Measurements from ENCODE around the gene TDP2.
"Not testable (repeated sequence)": the region's sequence is repeated elsewhere in the genome, so short reads cannot be mapped to it uniquely, and the experiment has no call there.

The TDP2 gene

DNA sequence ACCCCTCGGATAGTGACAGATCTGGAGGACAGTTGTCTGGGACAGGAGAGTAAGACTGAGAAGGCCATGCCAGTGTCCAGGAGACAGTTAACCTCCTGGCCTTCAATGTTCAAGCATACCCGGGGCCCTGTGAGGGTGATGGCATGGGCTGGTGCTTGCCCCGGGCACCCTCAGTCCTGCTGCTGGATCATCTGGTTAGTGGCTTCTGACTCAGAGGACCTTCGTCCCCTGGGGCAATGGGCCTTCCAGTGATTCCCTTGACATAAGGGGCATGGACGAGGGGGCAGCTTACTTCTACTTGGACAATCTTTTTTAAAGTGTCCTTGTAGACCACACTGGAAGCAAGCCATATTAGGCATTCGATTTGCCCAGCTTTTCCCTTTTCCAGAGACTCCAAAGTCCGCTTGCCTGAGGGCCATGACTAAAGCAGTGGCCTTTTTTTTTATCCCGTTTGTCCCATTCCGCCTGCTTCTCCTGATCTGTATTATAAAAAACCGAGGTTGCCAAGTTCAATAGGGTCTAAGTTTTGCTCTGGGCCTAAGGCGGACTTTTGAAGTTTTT, 12.2 kb upstream of the TDP2 start:
- not testable (repeated sequence) for DNase-seq

DNA sequence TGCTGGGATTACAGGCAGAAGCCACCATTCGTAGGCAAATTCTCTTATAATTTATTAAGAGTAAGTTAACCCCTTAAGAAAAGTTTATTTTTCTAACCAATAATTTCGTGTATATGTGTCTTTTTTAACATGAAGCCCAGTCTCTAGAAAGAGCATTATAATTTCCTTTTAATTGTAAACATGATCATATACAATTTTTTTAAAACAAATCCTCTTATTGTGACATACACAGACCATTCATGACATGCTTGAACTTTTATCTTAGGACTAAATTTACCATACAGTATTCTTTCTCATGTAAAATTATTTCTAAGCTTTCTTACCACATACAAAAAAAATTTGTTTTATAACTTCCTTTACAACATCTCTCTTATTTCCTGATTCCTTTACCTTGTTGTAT, 6.9 kb upstream of the TDP2 start:
- DNase-seq: no peak

DNA sequence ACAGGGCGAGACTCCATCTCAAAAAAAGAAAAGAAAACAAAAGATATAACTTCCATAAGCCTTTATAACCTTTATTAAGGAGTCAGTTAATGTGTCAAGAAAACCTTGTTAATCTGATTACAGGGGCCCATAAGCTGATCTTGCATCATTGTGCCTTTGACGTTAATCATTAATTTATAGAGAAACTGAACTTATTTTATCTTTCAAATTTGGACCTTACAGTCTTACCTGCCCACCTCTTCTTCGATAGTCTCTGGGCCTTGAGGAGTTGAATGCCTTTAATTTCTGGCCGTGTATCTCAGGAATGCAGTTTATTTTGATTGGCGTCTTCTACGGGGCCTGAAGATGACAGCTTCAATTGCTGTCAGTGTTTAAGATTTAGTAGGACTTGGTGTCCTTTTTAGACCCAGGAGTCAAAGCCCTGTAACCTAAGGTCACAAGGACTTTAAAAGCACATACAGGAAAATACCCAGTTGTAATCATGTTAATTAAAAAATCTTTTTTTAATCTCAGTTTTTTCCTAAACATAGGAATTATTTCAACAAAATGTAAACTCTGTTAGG, 6.0 kb upstream of the TDP2 start:
- DNase-seq: no peak

DNA sequence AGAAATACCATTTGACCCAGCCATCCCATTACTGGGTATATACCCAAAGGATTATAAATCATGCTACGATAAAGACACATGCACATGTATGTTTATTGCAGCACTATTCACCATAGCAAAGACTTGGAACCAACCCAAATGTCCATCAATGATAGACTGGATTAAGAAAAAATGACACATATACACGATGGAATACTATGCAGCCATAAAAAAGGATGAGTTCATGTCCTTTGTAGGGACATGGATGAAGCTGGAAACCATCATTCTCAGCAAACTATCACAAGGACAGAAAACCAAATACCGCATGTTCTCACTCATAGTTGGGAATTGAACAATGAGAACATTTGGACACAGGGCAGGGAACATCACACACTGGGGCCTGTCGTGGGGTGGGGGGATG, 4.4 kb upstream of the TDP2 start:
- not testable (repeated sequence) for DNase-seq

DNA sequence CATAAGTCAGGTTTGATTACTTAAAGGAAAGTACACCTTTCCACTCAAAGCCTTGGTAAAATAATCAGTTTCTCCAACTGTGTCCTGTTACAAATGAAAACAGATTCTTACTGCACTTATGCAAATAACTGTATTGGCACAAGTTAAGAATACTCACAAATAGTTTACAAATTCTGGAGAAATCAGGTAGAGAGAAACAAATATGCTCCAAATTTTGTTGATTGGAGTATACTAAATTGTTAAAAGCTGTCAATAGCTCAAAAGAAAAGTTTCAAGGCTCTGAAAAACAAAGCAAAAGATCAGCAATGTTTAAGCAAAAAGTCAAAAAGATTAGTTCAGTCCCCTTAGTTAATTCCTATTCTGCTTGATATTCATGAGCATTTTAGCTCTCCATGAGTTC, 3.8 kb upstream of the TDP2 start:
- not testable (repeated sequence) for DNase-seq

DNA sequence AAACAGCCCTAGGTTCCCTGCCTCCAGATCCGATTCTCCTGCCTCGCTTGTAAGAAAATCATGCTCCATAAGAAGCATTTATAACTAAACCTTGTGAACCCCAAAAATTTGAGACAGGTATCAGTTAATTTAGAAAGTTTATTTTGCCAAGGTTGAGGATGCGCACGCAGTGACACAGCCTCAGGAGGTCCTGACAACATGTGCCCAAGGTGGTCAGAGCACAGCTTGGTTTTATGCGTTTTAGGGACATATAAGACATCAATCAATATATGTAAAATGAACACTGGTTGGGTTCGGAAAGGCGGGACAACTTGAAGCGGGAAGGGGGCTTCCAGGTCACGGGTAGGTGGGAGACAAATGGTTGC, 2.3 kb upstream of the TDP2 start:
- no peak for DNase-seq

DNA sequence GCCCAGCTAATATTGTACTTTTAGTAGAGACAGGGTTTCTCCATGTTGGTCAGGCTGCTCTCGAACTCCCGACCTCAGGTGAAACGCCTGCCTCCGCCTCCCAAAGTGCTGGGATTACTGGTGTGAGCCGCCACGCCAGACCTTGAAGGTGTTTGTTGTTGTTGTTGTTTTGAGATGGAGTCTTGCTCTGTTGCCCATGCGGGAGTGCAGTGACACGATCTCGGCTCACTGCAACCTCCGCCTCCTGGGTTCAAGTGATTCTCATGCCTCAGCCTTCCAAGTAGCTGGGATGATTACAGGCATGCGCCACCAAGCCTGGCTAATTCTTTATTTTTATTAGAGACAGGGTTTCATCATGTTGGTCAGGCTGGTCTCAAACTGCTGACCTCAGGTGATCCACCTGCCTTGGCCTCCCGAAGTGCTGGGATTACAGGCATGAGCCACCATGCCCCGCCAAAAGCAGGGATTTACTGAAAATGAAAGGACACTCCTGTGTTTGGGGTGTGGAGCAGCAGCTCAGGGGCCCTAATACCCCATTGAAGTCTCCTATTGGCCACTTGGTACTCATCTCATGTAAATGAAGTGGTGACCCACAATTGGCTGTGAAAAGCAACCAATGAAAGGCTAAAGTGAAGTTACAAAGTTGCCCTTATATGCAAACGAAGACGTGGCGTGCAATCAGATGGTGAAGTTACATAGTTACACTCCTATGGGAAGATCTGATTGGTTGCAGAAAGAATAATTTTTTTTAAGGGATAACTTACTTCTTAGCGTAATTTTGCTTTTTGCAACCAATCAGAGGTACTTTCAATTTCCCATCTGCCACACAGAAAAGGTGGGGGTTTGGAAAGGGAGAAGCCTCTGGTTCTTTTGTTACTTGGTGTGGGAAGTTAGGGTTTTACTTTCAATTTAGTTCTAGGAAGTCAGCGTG, 1.6 kb upstream of the TDP2 start:
- not testable (repeated sequence) for DNase-seq

DNA sequence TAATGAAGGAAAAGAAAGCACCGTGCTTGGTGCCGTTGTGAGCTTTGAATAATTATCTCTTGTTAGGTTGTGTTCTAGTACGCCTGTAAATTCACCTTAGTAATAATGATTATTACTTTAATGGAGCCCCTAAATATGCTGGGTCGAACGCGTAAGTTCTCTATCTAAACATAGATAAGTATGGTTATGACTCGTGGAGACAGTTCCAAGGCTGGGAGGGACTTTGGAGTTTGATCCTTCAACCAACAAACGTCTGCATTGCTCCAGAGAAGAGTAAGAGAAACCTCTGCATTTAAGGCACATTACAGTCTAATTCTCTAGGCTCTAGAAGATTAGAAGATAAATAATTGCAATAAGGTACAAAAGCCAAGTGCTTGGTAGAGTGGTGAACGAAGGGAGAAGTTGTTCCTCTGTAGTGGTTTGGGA, 692 bp upstream of the TDP2 start:
- no peak for DNase-seq

DNA sequence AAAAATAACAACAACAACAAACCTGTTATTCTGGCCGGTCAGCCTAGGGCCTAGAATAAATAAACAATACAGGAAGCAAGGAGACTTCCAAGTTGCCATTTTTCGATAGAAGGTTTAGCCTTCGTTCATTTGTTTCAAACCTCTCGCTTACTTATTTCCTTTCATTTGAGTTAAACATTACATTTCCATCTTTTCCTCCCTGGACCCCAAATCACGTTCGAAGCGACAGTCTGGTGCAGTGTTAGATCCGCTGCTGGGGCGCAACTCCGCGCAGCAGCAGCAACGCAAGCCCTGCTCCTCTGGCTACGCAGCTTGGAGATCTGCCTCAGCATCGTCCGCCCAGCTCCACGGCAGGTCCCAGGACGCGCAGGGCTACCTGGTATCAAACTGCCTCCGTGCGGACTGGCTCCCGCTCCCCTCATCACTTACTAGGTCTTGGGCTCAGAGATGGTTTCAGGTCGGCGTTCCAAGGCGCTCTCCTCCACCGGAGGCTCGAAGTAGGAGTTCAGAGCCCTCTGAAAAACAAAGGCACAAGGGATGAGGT, 530 bp downstream of the TDP2 start:
- DNase-seq: peak in 2 of 4 experiments; percentile 15 to 38

DNA sequence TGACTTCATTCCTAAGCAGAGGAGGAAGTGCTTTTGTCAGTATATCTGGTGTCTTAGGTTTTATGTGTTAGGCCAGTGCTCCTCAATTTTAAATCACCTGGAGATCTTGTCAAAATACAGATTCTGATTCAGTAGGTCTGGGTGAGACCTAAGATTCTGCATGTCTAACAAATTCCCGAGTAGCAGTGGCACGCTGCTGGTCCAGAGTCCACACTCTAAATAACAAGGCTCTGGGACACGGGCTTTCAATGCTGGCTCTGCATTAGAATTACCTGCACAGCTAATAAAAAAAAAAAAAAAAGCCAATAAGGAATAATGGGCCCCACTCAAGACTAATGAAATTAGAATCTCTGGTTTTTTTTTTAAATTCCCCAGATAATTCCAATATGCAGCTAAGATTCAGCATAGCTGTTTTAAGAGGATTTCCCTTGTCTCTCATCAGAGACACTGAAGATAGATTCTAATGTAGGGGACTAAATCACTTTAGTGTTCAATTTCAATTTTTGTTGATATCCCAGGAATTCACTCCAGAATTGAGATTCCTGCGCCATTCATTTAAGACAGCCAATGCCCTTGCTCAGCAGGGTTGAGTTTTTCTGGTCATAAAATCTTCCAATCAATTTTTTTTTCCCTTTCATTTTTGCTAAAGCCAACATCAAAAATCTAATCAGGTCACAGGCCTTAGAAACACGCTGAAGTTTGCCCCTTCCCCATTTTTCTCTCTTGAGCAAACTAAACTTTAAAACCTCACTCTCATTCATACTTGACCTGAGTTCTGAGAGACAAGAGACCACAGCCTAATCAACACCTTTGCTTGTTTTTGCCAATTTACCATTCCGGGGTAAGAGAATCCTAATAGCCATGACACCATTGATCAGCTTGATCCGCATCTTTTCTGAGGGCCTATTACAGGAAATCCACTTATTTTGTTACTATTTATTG, 2.4 kb downstream of the TDP2 start:
- DNase-seq: no peak

DNA sequence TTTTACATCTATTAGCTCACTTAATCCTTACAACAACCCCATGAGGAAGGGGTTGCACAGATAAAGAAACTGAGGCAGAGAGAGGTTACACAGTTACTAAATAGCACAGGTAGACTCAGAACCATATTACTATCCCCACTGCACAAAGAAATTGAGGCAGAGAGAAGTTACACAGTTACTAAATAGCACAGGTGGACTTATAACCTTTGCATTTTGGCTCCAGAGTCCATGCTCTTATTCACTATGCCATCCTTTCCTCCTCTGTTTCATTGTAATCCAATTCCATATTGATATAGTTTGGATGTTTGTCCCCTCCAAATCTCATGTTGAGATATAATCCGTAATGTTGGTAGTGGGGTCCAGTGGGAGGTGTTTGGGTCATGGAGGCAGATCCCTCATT, 3.5 kb downstream of the TDP2 start:
- no peak for DNase-seq

DNA sequence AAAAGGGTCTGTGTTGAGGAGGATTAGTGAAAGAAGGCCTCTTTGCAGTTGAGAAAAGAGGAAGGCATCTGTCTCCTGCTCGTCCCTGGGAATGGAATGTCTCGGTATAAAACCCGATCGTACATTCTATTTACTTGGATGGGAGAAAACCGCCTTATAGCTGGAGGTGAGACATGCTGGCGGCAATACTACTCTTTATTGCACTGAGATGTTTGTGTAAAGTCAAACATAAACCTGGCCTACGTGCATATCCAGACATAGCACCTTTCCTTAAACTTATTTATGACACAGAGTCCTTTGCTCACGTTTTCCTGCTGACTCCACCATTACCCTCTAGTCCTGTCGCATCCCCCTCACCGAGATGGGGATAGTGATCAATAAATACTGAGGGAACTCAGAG, 4.5 kb downstream of the TDP2 start:
- no peak for DNase-seq

DNA sequence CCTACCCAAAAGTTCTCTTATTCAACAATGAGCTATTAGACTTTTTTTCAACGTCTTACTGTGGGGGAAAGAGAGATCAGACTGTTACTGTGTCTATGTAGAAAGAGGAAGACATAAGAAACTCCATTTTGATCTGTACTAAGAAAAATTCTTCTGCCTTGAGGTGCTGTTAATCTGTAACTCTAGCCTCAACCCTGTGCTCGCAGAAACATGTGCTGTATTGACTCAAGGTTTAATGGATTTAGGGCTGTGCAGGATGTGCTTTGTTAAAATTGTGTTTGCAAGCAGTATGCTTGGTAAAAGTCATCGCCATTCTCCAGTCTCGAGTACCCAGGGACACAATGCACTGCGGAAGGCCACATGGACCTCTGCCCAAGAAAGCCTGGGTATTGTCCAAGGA, 4.9 kb downstream of the TDP2 start:
- not testable (repeated sequence) for DNase-seq

DNA sequence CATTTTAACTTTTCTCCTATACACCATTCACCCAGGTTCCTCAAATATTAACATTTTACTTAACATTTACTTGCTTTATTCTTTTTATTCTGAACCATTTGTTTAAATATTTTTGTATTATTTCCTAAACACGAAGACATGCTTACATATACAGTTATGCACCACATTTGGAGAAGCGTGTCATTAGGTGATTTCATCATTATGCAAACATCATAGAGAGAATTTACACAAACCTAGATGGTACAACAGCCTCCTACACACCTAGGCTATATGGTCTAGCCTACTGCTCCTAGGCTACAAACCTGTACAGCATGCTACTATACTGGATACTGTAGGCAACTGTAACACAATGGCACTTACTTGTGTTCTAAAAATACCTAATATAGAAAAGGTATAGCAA, 6.6 kb downstream of the TDP2 start:
- DNase-seq: no peak

DNA sequence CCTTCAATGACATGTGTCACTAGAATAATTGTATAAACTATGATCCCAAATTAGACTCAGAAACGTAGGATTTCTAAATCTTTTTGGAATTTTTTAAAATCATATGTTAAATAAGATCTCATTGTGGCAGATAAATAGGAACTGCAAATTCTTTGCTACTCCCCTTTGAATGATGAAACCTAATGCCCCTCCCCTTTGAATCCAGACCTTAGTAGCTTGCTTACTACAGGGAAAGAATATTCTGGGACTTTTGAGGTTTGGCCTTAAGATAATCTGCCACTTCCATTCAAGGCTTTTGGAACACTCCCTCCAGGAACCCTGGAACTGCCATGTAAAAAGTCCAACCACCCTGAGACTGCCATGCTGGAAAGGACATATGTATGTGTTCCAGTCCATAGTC, 7.1 kb downstream of the TDP2 start:
- DNase-seq: no peak

DNA sequence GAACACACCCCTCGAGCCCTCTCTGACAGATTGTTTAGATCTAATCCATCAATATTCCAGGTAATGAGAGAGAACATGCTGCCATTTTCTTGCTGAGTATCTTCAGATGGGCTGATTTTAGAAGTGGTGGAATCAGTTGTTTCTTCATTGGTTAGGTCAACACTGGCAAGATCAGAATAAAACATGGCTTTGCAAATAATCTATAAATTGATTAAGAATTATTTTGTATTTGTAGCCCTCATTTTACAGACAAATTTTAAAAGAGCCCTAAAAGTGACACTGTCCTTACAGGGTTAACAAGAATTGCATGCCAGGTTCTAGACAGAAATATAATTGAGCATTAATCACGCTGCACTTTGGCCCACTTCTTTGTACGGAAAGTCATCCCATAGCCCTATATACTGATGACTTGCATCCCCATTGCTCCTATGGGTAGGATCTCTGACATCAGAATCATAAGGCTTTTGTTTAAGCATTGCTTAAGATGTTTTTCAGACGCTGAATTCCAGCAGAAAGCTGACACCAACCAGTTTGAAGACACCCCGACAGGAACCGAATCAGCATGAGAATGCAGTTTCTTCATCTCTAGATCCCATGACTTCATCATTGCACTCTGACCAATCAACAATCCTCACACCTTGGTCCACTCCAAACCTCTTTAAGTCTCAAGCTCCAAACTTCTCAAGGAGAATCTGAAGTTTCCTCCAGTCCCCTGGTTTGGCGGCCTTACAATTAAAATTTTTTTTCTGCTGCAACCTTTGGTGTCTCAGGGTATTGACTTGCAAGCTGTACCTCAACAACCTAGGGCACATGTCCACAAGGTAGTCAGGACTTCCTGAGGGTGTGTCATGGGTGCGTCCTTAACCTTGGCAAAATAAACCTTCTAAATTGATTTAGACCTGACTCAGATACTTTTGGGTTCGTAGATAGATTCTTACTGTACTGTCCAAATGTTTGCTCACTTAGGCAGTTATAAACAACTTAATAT, 7.8 kb downstream of the TDP2 start:
- DNase-seq: no peak

DNA sequence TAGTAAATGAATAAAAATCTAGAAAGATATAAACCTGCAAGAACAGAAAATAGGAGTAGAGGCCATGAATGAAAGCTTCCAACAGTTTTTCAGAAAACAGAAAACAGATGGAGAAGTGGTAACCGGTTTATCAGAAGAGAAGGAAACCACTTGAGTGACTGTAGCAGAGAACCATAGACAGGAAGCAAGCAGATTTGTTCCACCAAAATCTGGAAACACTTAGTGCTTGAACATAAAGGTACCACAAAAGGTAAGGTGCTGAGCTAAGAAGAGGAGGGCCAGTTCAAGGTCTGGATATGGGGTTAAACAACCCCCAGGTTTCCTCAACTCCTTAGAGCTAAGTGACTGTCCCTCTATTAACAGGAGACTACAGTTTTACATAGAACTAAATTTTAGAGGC, 11.5 kb downstream of the TDP2 start:
- DNase-seq: no peak

DNA sequence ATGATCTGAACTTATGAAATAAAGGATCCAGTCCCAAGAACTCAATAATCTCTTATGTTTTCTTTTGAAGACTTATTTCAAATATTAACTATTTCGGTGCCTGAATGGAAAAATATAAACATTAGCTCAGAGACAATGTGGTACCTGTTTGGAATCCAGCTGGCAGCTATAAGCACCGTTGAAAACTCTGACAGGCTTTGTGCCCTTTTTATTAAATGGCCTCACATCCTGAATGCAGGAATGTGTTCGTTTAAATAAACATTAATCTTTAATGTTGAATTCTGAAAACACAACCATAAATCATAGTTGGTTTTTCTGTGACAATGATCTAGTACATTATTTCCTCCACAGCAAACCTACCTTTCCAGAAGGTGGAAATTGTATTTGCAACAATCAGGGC, 16.3 kb downstream of the TDP2 start:
- DNase-seq: no peak

DNA sequence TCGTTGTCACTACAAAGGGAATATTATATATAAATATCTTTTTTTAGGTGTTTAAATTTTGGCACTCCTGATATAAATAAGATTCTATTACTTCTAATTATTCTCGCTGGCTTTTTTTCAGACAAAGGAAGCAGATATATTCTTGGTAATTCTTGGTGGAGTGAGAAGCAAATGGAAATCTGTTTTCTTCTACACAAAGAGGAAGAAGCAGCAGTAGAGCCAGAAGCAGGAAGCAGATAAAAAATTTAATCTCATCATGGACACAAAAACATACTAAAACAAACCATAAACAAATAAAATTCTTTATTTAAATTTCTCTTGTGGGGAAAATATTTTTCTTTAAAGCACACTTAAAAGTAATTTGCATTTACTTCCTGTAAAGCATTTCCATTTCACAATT, 17.0 kb downstream of the TDP2 start:
- DNase-seq: no peak

DNA sequence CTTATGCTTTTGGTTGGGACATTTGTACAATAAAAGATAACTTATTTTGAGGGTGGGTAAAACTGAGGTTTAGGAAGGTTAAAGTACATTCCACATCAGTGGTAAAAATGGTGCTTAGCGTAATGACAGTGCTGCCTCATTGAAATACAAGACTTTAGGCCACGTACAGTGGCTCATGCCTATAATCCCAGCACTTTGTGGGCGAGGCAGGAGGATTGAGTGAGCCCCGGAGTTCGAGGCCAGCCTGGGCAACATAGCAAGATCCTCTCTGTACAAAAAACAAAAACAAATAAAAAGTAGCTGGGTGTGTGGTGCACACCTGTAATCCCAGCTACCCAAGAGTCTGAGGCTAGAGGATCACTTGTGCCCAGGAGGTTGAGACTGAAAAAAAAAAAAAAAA, 18.4 kb downstream of the TDP2 start:
- no peak for DNase-seq

DNA sequence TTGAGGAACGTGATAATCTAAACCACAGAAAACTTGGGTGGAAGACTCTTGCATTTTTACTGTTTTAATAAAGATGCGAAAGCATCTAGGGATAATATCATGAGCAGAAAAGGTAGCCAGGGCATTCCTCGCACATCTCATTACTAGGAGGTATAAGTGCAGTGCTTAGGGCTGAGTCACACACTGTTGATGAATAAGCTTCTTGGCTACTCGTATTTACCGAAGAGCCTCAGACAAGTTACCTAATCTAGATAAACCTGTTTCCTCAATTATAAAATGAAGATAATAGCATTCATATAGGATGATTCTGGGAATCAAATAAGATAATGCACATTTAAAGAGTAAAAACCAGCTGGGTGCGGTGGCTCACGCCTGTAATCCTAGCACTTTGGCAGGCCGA, 19.9 kb downstream of the TDP2 start:
- DNase-seq: no peak

DNA sequence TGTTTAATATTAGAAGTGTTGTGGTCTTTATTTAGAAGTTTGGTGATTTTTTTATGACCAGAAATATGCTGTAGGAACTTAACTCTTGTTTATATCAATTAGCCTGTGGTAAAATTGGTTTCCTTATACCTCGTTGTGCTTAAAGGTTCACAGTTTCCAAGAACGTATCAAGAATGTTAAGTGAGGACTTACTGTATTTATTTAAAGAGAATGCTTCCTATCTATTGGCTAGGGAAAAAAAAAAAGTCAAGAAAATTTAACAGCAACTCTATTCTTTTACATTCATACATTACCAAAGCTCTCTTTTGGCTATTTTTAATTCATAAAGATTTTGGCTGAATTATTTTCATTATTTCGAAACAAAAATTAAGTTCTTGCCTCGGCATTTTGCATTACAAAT, 22.3 kb downstream of the TDP2 start:
- DNase-seq: no peak

Data from activated CD4-positive, CD25-positive, alpha-beta regulatory T cell (primary cell).